Thoracic aorta (tissue), 2 donors: ENCODE measurements around the gene ZNF497. TPM values are rescaled to one million over a fixed set of nuclear protein-coding genes. Genes with fewer than 3 reads are reported as not detected.

Experiments
- ATAC-seq: fragments of 150-250 bp; one replicate; pipeline ENCODE4 v1.8.0; 2017; ENCODE audit warnings: low read depth; ENCODE audit not compliant: insufficient number of reproducible peaks, low FRiP score
- DNase-seq: peaks from one replicate; pipeline ENCODE4 v3.0.0-alpha.2; 2020; ENCODE audit warnings: low spot score
- H3K27ac ChIP-seq, 2 donors: fragments of 200-600 bp; sonication (generic); 1 replicate in 1 of 2; 2 replicates in 1 of 2; pipeline ENCODE4 v1.5.1; 2016; ENCODE audit warnings: mild to moderate bottlenecking in 2 of 2, moderate library complexity in 2 of 2
- H3K27me3 ChIP-seq: fragments of 200-600 bp; sonication (generic); replicated peaks from 2 replicates; pipeline ENCODE4 v1.6.0; 2016; ENCODE audit warnings: mild to moderate bottlenecking; ENCODE audit not compliant: insufficient read depth
- H3K36me3 ChIP-seq: fragments of 200-600 bp; sonication (generic); one replicate; pipeline ENCODE4 v1.5.1; 2016
- H3K4me1 ChIP-seq, 2 donors: fragments of 200-600 bp; sonication (generic); 1 replicate in 1 of 2; 2 replicates in 1 of 2; pipeline versions ENCODE4 v1.5.1 to v1.6.0; 2016; ENCODE audit warnings: low read depth in 2 of 2, mild to moderate bottlenecking in 1 of 2; ENCODE audit not compliant: control insufficient read depth in 1 of 2
- H3K4me3 ChIP-seq: fragments of 200-600 bp; sonication (generic); 2 replicates; pipeline ENCODE4 v1.5.1; 2016; ENCODE audit warnings: mild to moderate bottlenecking
- H3K9me3 ChIP-seq: fragments of 200-600 bp; sonication (generic); 2 replicates; pipeline ENCODE4 v1.5.1; 2016
- total RNA-seq, 2 donors: library from RNA; depleted of rRNA; stranded (reverse); fragments of >200 nt; gene quantifications; one replicate each; pipeline versions ENCODE4 v1.1.0 to v1.2.3, GENCODE V29; 2016
- TF ChIP-seq, protein P1 (sequence below): fragments of 200-600 bp; sonication (generic); IDR thresholded peaks from one replicate; pipeline ENCODE4 v1.5.1; 2019; ENCODE audit warnings: antibody characterized with exemption

The ZNF497 gene
- total RNA-seq, 2 donors from 2014 or later, result 2.3 TPM; not detected in 1

DNA sequence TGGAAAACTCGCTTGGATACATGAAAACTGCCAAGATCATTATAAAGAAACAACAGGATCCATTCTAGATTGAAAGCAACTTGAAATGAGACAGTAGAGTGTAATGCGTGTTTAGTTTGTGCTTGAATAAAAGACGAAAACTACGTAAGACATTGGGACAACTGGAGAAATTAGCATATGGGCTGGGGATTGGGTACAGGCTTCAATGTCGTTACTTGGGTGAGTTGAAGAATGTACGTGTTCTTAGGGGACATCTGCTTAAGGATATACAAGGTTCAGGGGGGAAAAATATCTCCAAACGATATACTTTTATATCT, 57.8 kb downstream of the ZNF497 start:
- Histone ChIP-seq H3K9me3 (no peaks in the 10 kb centered on the region), H3K27me3 (no peaks in the 10 kb centered on the region), H3K27ac (peak overlapping the region; percentile 85 to 90), H3K4me3 (peak overlapping the region; percentile 96), H3K4me1 (peaks cover 13 to 19% of the 10 kb centered on the region in 2 donors), H3K36me3 (peaks cover 27% of the 10 kb centered on the region)
- TF ChIP-seq, protein P1, sequence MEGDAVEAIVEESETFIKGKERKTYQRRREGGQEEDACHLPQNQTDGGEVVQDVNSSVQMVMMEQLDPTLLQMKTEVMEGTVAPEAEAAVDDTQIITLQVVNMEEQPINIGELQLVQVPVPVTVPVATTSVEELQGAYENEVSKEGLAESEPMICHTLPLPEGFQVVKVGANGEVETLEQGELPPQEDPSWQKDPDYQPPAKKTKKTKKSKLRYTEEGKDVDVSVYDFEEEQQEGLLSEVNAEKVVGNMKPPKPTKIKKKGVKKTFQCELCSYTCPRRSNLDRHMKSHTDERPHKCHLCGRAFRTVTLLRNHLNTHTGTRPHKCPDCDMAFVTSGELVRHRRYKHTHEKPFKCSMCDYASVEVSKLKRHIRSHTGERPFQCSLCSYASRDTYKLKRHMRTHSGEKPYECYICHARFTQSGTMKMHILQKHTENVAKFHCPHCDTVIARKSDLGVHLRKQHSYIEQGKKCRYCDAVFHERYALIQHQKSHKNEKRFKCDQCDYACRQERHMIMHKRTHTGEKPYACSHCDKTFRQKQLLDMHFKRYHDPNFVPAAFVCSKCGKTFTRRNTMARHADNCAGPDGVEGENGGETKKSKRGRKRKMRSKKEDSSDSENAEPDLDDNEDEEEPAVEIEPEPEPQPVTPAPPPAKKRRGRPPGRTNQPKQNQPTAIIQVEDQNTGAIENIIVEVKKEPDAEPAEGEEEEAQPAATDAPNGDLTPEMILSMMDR, result no peak
- no peak for ATAC-seq
- no peak for DNase-seq

Other genes with a start within 250 kb of the ZNF497 start
- 10 to 100 TPM in 1 of 2 donors, 1 to 10 TPM in 1; 6.8 to 10.6 TPM for gene ZNF329, start 212.0 kb downstream of the ZNF497 start, total RNA-seq
- gene ZNF274, start 179.7 kb downstream of the ZNF497 start, total RNA-seq, result 10 to 100 TPM; 26.4 to 32.6 TPM
- gene ZNF544, start 133.8 kb downstream of the ZNF497 start, total RNA-seq, result 10 to 100 TPM; 23.8 to 25.6 TPM
- 10 to 100 TPM; 11.4 to 12.0 TPM for gene ZNF8, start 83.8 kb downstream of the ZNF497 start, total RNA-seq
- gene ERVK3-1, start 57.4 kb downstream of the ZNF497 start, total RNA-seq, result 10 to 100 TPM; 37.4 to 87.9 TPM
- gene ZSCAN22, start 35.8 kb downstream of the ZNF497 start, total RNA-seq, result 1 to 10 TPM; 1.1 to 4.2 TPM
- 10 to 100 TPM in 1 of 2 donors, 1 to 10 TPM in 1; 1.9 to 10.0 TPM for gene A1BG, start 9.3 kb downstream of the ZNF497 start, total RNA-seq
- gene ZNF837, start 18.3 kb upstream of the ZNF497 start, total RNA-seq, result 1 to 10 TPM; 1.6 to 3.9 TPM
- gene RPS5, start 24.5 kb upstream of the ZNF497 start, total RNA-seq, result 100 to 1,000 TPM; 747 to 789 TPM
- gene RNF225, start 32.9 kb upstream of the ZNF497 start, total RNA-seq, result not detected
- 10 to 100 TPM; 18.7 to 31.5 TPM for gene ZNF584, start 45.9 kb upstream of the ZNF497 start, total RNA-seq
- gene ZNF132, start 77.4 kb upstream of the ZNF497 start, total RNA-seq, result 10 to 100 TPM in 1 of 2 donors, 1 to 10 TPM in 1; 3.1 to 10.2 TPM
- gene ZNF324B, start 88.9 kb upstream of the ZNF497 start, total RNA-seq, result 10 to 100 TPM in 1 of 2 donors, 1 to 10 TPM in 1; 6.0 to 12.0 TPM
- 10 to 100 TPM; 19.8 to 31.7 TPM for gene ZNF324, start 104.3 kb upstream of the ZNF497 start, total RNA-seq
- 10 to 100 TPM; 17.8 to 23.7 TPM for gene ZNF446, start 113.6 kb upstream of the ZNF497 start, total RNA-seq
- 1 to 10 TPM; 7.1 to 8.5 TPM for gene SLC27A5, start 149.2 kb upstream of the ZNF497 start, total RNA-seq
- 10 to 100 TPM; 10.4 to 10.9 TPM for gene ZBTB45, start 157.1 kb upstream of the ZNF497 start, total RNA-seq
- 100 to 1,000 TPM; 192 to 204 TPM for gene TRIM28, start 181.3 kb upstream of the ZNF497 start, total RNA-seq
- gene CHMP2A, start 192.4 kb upstream of the ZNF497 start, total RNA-seq, result 10 to 100 TPM; 90.3 to 98.8 TPM
- gene UBE2M, start 195.9 kb upstream of the ZNF497 start, total RNA-seq, result 10 to 100 TPM; 17.1 to 18.9 TPM
- 10 to 100 TPM; 44.9 to 46.8 TPM for gene MZF1, start 210.6 kb upstream of the ZNF497 start, total RNA-seq